Astrocyte (in vitro differentiated cells and primary cell): ENCODE measurements around the gene NRIP3.

ENCODE experiments used
- CTCF ChIP-seq: IDR thresholded peaks from 2 replicates; pipeline ENCODE4 v1.5.1; 2011; ENCODE audit warnings: low read depth, mild to moderate bottlenecking, inconsistent platforms, low read length, moderate library complexity; ENCODE audit not compliant: insufficient read depth
- EZH2 ChIP-seq: IDR thresholded peaks from 2 replicates; pipeline ENCODE4 v1.6.1; 2012; ENCODE audit warnings: mild to moderate bottlenecking, low read length, inconsistent platforms; ENCODE audit not compliant: insufficient read depth

DNA sequence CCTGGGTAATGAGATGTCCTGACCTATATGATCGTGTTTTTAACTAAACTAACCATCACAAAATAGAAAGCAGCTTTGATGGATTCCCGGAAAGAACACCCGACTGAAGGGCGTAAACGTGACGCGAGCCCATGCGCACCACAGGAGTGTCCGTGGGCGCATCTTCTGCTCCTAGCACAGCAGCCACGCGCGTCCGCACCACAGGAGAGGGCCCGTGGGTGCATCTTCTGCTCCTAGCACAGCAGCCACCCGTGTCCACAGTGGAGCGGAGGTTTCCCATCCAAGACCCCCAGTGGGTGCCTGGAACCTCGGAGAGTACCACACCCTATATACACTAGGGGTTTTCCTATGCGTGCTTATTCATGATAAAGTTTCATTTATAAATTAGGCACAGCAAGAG, 36.1 kb upstream of the NRIP3 start:
- TF ChIP-seq CTCF (no peak), EZH2 (no peak)
